ENCODE data around the gene ACHE.

DNA sequence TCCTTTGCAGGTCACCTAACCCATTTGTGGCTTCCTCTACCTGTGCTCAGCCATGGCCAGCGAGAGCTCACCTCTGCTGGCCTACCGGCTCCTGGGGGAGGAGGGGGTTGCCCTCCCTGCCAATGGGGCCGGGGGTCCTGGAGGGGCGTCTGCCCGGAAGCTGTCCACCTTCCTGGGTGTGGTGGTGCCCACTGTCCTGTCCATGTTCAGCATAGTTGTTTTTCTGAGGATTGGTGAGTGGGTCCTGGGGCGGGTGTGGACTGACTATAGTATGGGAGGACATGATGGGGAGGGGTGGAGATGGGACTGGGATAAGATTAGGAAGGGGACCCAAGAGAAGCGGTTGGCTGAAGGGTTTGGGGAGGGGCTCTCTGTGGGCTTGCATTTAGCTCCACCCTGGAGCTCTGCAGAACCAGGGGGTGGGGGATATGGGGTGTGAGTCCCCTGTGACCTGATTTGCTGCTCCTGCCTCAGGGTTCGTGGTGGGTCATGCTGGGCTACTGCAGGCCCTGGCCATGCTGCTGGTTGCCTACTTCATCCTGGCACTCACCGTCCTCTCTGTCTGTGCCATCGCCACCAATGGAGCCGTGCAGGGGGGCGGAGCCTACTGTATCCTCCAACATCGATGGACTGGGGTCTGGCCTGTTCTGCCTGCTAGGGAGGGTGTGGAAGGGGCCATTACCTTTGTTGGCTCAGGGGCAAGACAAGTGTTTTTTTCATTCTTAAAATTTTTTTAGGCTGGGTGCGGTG is 41.4 kb downstream of the ACHE start:
- TF ChIP-seq, protein P1, sequence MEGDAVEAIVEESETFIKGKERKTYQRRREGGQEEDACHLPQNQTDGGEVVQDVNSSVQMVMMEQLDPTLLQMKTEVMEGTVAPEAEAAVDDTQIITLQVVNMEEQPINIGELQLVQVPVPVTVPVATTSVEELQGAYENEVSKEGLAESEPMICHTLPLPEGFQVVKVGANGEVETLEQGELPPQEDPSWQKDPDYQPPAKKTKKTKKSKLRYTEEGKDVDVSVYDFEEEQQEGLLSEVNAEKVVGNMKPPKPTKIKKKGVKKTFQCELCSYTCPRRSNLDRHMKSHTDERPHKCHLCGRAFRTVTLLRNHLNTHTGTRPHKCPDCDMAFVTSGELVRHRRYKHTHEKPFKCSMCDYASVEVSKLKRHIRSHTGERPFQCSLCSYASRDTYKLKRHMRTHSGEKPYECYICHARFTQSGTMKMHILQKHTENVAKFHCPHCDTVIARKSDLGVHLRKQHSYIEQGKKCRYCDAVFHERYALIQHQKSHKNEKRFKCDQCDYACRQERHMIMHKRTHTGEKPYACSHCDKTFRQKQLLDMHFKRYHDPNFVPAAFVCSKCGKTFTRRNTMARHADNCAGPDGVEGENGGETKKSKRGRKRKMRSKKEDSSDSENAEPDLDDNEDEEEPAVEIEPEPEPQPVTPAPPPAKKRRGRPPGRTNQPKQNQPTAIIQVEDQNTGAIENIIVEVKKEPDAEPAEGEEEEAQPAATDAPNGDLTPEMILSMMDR (IDR thresholded peaks at IDR 0.05), result no peak
- TF ChIP-seq POLR2A (IDR thresholded peaks at IDR 0.05) (no peak), POLR2AphosphoS5 (IDR thresholded peaks at IDR 0.05) (no peak)
